H1 (cell line): ENCODE data around the gene MGST2. TPM values are rescaled to one million over a fixed set of nuclear protein-coding genes. Genes with fewer than 3 reads are reported as not detected.

Experiments used
- CTCF ChIA-PET: fragments of 300-600 bp; sonication (Branson Sonifier 250); formaldehyde crosslinking; loops from one replicate; lab custom pipeline; 2021; ENCODE audit not compliant: partially characterized antibody; lab: Charles Lee
- POLR2A ChIA-PET: fragments of 300-600 bp; sonication (Branson Sonifier 250); formaldehyde crosslinking; loops from one replicate; lab custom pipeline; 2021; ENCODE audit warnings: inconsistent platforms; ENCODE audit not compliant: partially characterized antibody; lab: Charles Lee
- DNase-seq, 2 experiments: peaks; one replicate each; pipeline versions ENCODE4 v3.0.0 to v3.0.0-alpha.2; 2010 to 2022; ENCODE audit warnings: low spot score in 2 of 2, low read depth in 1 of 2, mixed read lengths in 1 of 2
- FAIRE-seq: peaks from 2 replicates; lab custom pipeline; 2011; peaks lifted over from hg19 to GRCh38; lab: Jason Lieb, UNC
- H2AFZ ChIP-seq: 2 replicates; pipeline ENCODE4 v1.8.1; 2012; ENCODE audit warnings: low read length, inconsistent platforms
- H2AK5ac ChIP-seq: 2 replicates; pipeline ENCODE4 v1.6.1; 2013; ENCODE audit warnings: low read depth, low read length
- H2BK120ac ChIP-seq: replicated peaks from 2 replicates; pipeline ENCODE3; 2013; ENCODE audit warnings: low read depth, low read length, inconsistent platforms
- H2BK12ac ChIP-seq: 2 replicates; pipeline ENCODE4 v1.6.1; 2013; ENCODE audit warnings: low read depth, low read length
- H2BK15ac ChIP-seq: 2 replicates; pipeline ENCODE4 v1.6.1; 2013; ENCODE audit warnings: low read length
- H2BK20ac ChIP-seq: 2 replicates; pipeline ENCODE4 v1.6.1; 2013; ENCODE audit warnings: low read length
- H2BK5ac ChIP-seq: 2 replicates; pipeline ENCODE4 v1.6.1; 2013; ENCODE audit warnings: low read depth, low read length
- H3K14ac ChIP-seq: 2 replicates; pipeline ENCODE4 v1.6.1; 2013; ENCODE audit warnings: inconsistent platforms; ENCODE audit not compliant: insufficient read length
- H3K18ac ChIP-seq: 2 replicates; pipeline ENCODE4 v1.6.1; 2013; ENCODE audit warnings: low read length; ENCODE audit errors: extremely low read depth
- H3K23ac ChIP-seq: 2 replicates; pipeline ENCODE4 v1.6.1; 2013; ENCODE audit warnings: inconsistent platforms; ENCODE audit not compliant: insufficient read length
- H3K23me2 ChIP-seq: 2 replicates; pipeline ENCODE4 v1.6.1; 2013; ENCODE audit warnings: low read depth, low read length
- H3K27ac ChIP-seq: 2 replicates; pipeline ENCODE4 v1.6.1; 2011; ENCODE audit warnings: low read depth, low read length, inconsistent platforms
- H3K27me3 ChIP-seq, 4 experiments: replicated peaks in 1 of 4; 1 replicate in 1 of 4; 2 replicates in 3 of 4; pipeline versions ENCODE4 v1.6.1 to v1.8.1; 2011 to 2013; ENCODE audit warnings: low read length in 3 of 4, mild to moderate bottlenecking in 3 of 4, inconsistent platforms in 2 of 4, mixed read lengths in 2 of 4, moderate library complexity in 1 of 4; ENCODE audit not compliant: control insufficient read depth in 3 of 4, insufficient read depth in 3 of 4; ENCODE audit errors: extremely low read depth in 1 of 4
- H3K36me3 ChIP-seq, 4 experiments: 2 replicates each; pipeline versions ENCODE4 v1.6.1 to v1.8.1; 2011 to 2013; ENCODE audit warnings: mild to moderate bottlenecking in 4 of 4, low read length in 3 of 4, moderate library complexity in 2 of 4, control low read depth in 1 of 4, inconsistent platforms in 1 of 4; ENCODE audit not compliant: insufficient read depth in 4 of 4, control insufficient read depth in 2 of 4
- H3K4ac ChIP-seq: replicated peaks from 2 replicates; pipeline ENCODE3; 2013; ENCODE audit warnings: low read length, low read depth, mixed read lengths, inconsistent platforms; ENCODE audit not compliant: insufficient read length
- H3K4me1 ChIP-seq, 4 experiments: replicated peaks in 1 of 4; 1 replicate in 1 of 4; 2 replicates in 3 of 4; pipeline versions ENCODE4 v1.6.1 to v1.8.1; 2011 to 2013; ENCODE audit warnings: low read length in 3 of 4, inconsistent platforms in 2 of 4, mixed read lengths in 1 of 4; ENCODE audit not compliant: insufficient read depth in 4 of 4, control insufficient read depth in 3 of 4
- H3K4me2 ChIP-seq, 2 experiments: 2 replicates each; pipeline versions ENCODE4 v1.6.1 to v1.8.1; 2011 to 2013; ENCODE audit warnings: low read depth in 2 of 2, low read length in 2 of 2, control low read depth in 1 of 2, inconsistent platforms in 1 of 2, mild to moderate bottlenecking in 1 of 2; ENCODE audit not compliant: insufficient read depth in 1 of 2
- H3K4me3 ChIP-seq, 4 experiments: fragments of 200-600, 300-600 bp in 1 of 4; sonication (generic), shearing (Covaris generic), sonication (Bioruptor Twin) in 1 of 4; 2 replicates each; pipeline versions ENCODE4 v1.5.1 to v1.8.1; 2011 to 2016; ENCODE audit warnings: low read length in 4 of 4, low read depth in 3 of 4, control low read depth in 2 of 4, inconsistent platforms in 2 of 4, mild to moderate bottlenecking in 2 of 4, mixed read lengths in 1 of 4, moderate library complexity in 1 of 4; ENCODE audit not compliant: insufficient read depth in 2 of 4; ENCODE audit errors: extremely low read depth in 1 of 4
- H3K56ac ChIP-seq: replicated peaks from 2 replicates; pipeline ENCODE3; 2013; ENCODE audit warnings: low read depth, mild to moderate bottlenecking, mixed read lengths, low read length, inconsistent platforms; ENCODE audit not compliant: insufficient read length
- H3K79me1 ChIP-seq: 2 replicates; pipeline ENCODE4 v1.6.1; 2013; ENCODE audit warnings: low read depth, low read length, control low read depth
- H3K79me2 ChIP-seq, 2 experiments: 2 replicates each; pipeline versions ENCODE4 v1.6.1 to v1.8.1; 2012 to 2013; ENCODE audit warnings: low read length in 2 of 2, mild to moderate bottlenecking in 2 of 2, inconsistent platforms in 1 of 2; ENCODE audit not compliant: insufficient read depth in 2 of 2, control insufficient read depth in 1 of 2
- H3K9ac ChIP-seq, 4 experiments: replicated peaks in 1 of 4; 1 replicate in 1 of 4; 2 replicates in 3 of 4; pipeline versions ENCODE4 v1.6.1 to v1.8.1; 2011 to 2013; ENCODE audit warnings: low read depth in 3 of 4, low read length in 3 of 4, control low read depth in 2 of 4, mild to moderate bottlenecking in 2 of 4, moderate library complexity in 2 of 4, inconsistent platforms in 1 of 4; ENCODE audit errors: extremely low read depth in 1 of 4
- H3K9me3 ChIP-seq, 2 experiments: 2 replicates each; pipeline versions ENCODE4 v1.6.1 to v1.8.1; 2012 to 2013; ENCODE audit warnings: mild to moderate bottlenecking in 2 of 2, moderate library complexity in 2 of 2, control low read depth in 1 of 2, inconsistent platforms in 1 of 2, low read depth in 1 of 2, low read length in 1 of 2, mixed read lengths in 1 of 2; ENCODE audit not compliant: insufficient read depth in 2 of 2
- H4K20me1 ChIP-seq, 2 experiments: replicated peaks in 1 of 2; 2 replicates each; pipeline versions ENCODE3 to v1.8.1; 2011 to 2013; ENCODE audit warnings: inconsistent platforms in 2 of 2, low read length in 2 of 2, mild to moderate bottlenecking in 1 of 2; ENCODE audit not compliant: insufficient read depth in 2 of 2, control insufficient read depth in 1 of 2
- H4K5ac ChIP-seq: 2 replicates; pipeline ENCODE4 v1.6.1; 2013; ENCODE audit warnings: low read length, low read depth, mixed read lengths, inconsistent platforms; ENCODE audit not compliant: insufficient read length
- H4K8ac ChIP-seq: 2 replicates; pipeline ENCODE4 v1.8.0; 2013; ENCODE audit warnings: mild to moderate bottlenecking, moderate library complexity, low read length, inconsistent platforms; ENCODE audit not compliant: insufficient read depth; ENCODE audit errors: extremely low read depth
- H4K91ac ChIP-seq: replicated peaks from 2 replicates; pipeline ENCODE3; 2013; ENCODE audit warnings: low read length, mixed read lengths, inconsistent platforms; ENCODE audit not compliant: insufficient read length
- BCL11A ChIP-seq, 2 experiments: IDR thresholded peaks; one replicate each; pipeline ENCODE4 v1.6.1; 2011; ENCODE audit warnings: low read depth in 2 of 2, low read length in 2 of 2, mild to moderate bottlenecking in 2 of 2
- BRCA1 ChIP-seq: IDR thresholded peaks from 2 replicates; pipeline ENCODE4 v1.6.1; 2012; ENCODE audit warnings: low read depth, low read length, improper control_type of control experiment
- CREB1 ChIP-seq: IDR thresholded peaks from 2 replicates; pipeline ENCODE4 v1.6.1; 2012; ENCODE audit warnings: inconsistent platforms
- CTBP2 ChIP-seq: IDR thresholded peaks from 2 replicates; pipeline ENCODE4 v1.7.0; 2011; ENCODE audit warnings: borderline replicate concordance, mild to moderate bottlenecking, moderate library complexity, mixed read lengths, low read length; ENCODE audit not compliant: insufficient read depth, insufficient read length
- EZH2 ChIP-seq: fragments of 200-600 bp; sonication (generic); IDR thresholded peaks from 2 replicates; pipeline ENCODE4 v1.7.1; 2012; ENCODE audit warnings: low read depth, mild to moderate bottlenecking, moderate library complexity, low read length, inconsistent platforms; ENCODE audit not compliant: severe bottlenecking
- JUN ChIP-seq: IDR thresholded peaks from 2 replicates; pipeline ENCODE4 v1.6.1; 2011; ENCODE audit warnings: low read depth, mild to moderate bottlenecking, improper control_type of control experiment, low read length
- NANOG ChIP-seq: IDR thresholded peaks from 2 replicates; pipeline ENCODE4 v1.6.1; 2011; ENCODE audit warnings: low read length, low read depth, mild to moderate bottlenecking, inconsistent platforms; ENCODE audit not compliant: insufficient read depth, poor library complexity, severe bottlenecking
- POLR2A ChIP-seq, 2 experiments: IDR thresholded peaks; 1 replicate in 1 of 2; 2 replicates in 1 of 2; pipeline ENCODE4 v1.6.1; 2011; ENCODE audit warnings: low read depth in 2 of 2, low read length in 2 of 2, mild to moderate bottlenecking in 2 of 2; ENCODE audit errors: control extremely low read depth in 1 of 2
- POU5F1 ChIP-seq: IDR thresholded peaks from 2 replicates; pipeline ENCODE4 v1.6.1; 2011; ENCODE audit warnings: low read depth, mild to moderate bottlenecking, low read length, moderate library complexity
- SAP30 ChIP-seq: fragments of 300-600 bp; sonication (generic); IDR thresholded peaks from 2 replicates; pipeline ENCODE4 v1.7.1; 2012; ENCODE audit warnings: low read length, moderate library complexity, mild to moderate bottlenecking, inconsistent platforms; ENCODE audit not compliant: insufficient read depth, insufficient replicate concordance
- SIN3A ChIP-seq, 2 experiments: IDR thresholded peaks in 1 of 2; conservative IDR thresholded peaks in 1 of 2; 2 replicates each; pipeline ENCODE4 v1.6.1; 2011 to 2012; ENCODE audit warnings: low read length in 2 of 2, improper control_type of control experiment in 1 of 2, low read depth in 1 of 2, mild to moderate bottlenecking in 1 of 2
- SIRT6 ChIP-seq: IDR thresholded peaks from one replicate; pipeline ENCODE4 v1.7.1; 2012; ENCODE audit warnings: low read length, inconsistent platforms
- SRF ChIP-seq: IDR thresholded peaks from 2 replicates; pipeline ENCODE4 v1.6.1; 2011; ENCODE audit warnings: mild to moderate bottlenecking, low read depth, low read length, moderate library complexity
- TAF7 ChIP-seq: optimal IDR thresholded peaks from 2 replicates; pipeline ENCODE3; 2011; ENCODE audit warnings: low read depth, mild to moderate bottlenecking, inconsistent platforms, low read length, moderate library complexity, borderline replicate concordance
- ZNF274 ChIP-seq: IDR thresholded peaks from 2 replicates; pipeline ENCODE4 v1.7.0; 2012; ENCODE audit warnings: low read length, borderline replicate concordance; ENCODE audit errors: extremely low read depth
- WGBS, 2 experiments: shearing (Covaris generic) in 1 of 2; methylation state at CpG; one replicate each; pipeline versions ENCODE4 v1.1.6 to v1.1.7; 2013 to 2015; ENCODE audit warnings: low lambda C conversion rate in 2 of 2, mixed read lengths in 2 of 2, inconsistent platforms in 1 of 2, low coverage in 1 of 2, missing lambda C conversion rate in 1 of 2; ENCODE audit not compliant: insufficient replicate concordance in 2 of 2, insufficient coverage in 1 of 2, insufficient read length in 1 of 2; ENCODE audit errors: extremely low coverage in 1 of 2, missing lambda C conversion rate in 1 of 2; 5-methylcytosine and 5-hydroxymethylcytosine counted together
- polyA plus RNA-seq, 7 experiments: library from polyadenylated mRNA; depleted of rRNA in 3 of 7; stranded (reverse) in 5 of 7; unstranded in 2 of 7; fragments of >200 nt in 5 of 7; fragments of 200-250 nt in 2 of 7; gene quantifications; 1 replicate in 5 of 7; 2 replicates in 1 of 7; 4 replicates in 1 of 7; pipeline versions ENCODE4 v1.2.1 to v1.2.3, GENCODE V29; 2011 to 2013; ENCODE audit warnings: missing spikeins in 2 of 7, mixed read lengths in 2 of 7
- total RNA-seq: library from RNA; stranded (reverse); fragmentation: NEBNext Ultra II Directional; extraction: Animal tissue kit (Norgen Biotek cat#: 25700); gene quantifications from 2 replicates; pipeline ENCODE4 v1.2.1, GENCODE V29; 2021

MGST2 gene
- total and polyA plus RNA-seq, 2 of the 8 experiments (the other 6 are each of a cell fraction or from before 2014, with no cell fraction given) = 8.0 to 13.6 TPM

DNA sequence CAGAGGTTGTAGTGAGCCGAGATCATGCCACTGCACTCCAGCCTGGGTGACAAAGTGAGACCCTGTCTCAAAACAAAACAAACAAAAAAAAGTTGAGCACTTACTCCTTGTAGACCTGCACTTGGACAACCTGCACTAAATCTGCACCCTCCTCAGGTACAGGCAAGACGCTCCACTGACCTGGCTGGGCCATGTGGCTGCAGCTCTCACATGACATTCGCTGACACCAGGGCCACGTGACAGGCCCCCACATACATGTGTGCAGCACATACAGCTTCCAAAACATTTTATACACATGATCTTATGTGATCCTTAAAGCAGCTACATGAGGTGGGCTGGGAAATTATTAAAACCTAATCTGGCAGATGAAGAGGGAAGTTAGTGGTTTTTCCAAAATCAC, 62.5 kb downstream of the MGST2 start:
- Histone ChIP-seq H4K20me1 (no peaks in the 10 kb centered on the region), H3K56ac (no peak overlapping the region), H3K18ac (no peak overlapping the region), H3K23me2 (no peaks in the 10 kb centered on the region), H2AFZ (no peak overlapping the region), H4K5ac (no peak overlapping the region), H2BK5ac (no peak overlapping the region), H2AK5ac (no peak overlapping the region), H3K4me3 (no peak overlapping the region), H2BK120ac (no peak overlapping the region), H3K4ac (no peak overlapping the region), H3K27ac (no peak overlapping the region), H3K9ac (no peak overlapping the region), H3K9me3 (no peaks in the 10 kb centered on the region), H3K36me3 (no peaks in the 10 kb centered on the region), H2BK15ac (no peak overlapping the region), H2BK20ac (no peak overlapping the region), H3K4me2 (no peak overlapping the region), H3K27me3 (no peaks in the 10 kb centered on the region; a peak in 1 of 7 replicates), H3K79me2 (no peaks in the 10 kb centered on the region), H3K79me1 (no peaks in the 10 kb centered on the region), H3K23ac (no peak overlapping the region), H4K8ac (no peak overlapping the region), H4K91ac (no peak overlapping the region), H3K14ac (no peak overlapping the region), H2BK12ac (no peak overlapping the region), H3K4me1 (no peaks in the 10 kb centered on the region)
- no peak for FAIRE-seq
- WGBS, 2 experiments = 89% methylated on average over 4 of the region's 4 CpGs; no CpG with 5 or more reads in 1 of the 2 experiments
- DNase-seq = no peak
- CTCF ChIA-PET = interaction anchor here (0.6 to 1.4 kb wide), 5 partner anchors 9 to 632 kb away, joined by 3 to 4 read pairs (median 3); no protein-coding TSS in a partner anchor
- POLR2A ChIA-PET = no interaction called here
- no peak for TF ChIP-seq JUN
- no peak for TF ChIP-seq TAF7
- no peak for TF ChIP-seq SRF
- TF ChIP-seq BCL11A (IDR thresholded peaks at IDR 0.05; ENCODE audit: low read depth in 2 of 2, low read length in 2 of 2) = no peak
- TF ChIP-seq POLR2A (IDR thresholded peaks at IDR 0.05; ENCODE audit: control extremely low read depth in 1 of 2, low read depth in 2 of 2, low read length in 2 of 2) = no peak
- TF ChIP-seq POU5F1 = no peak
- TF ChIP-seq SIRT6 = no peak
- no peak for TF ChIP-seq SIN3A (conservative IDR thresholded peaks at IDR 0.05 in 1 of 2, IDR thresholded peaks at IDR 0.05 in 1 of 2; ENCODE audit: low read depth in 1 of 2, low read length in 2 of 2)
- no peak for TF ChIP-seq NANOG
- no peak for TF ChIP-seq BRCA1
- TF ChIP-seq CREB1 = no peak
- no peak for TF ChIP-seq CTBP2
- TF ChIP-seq SAP30 = no peak
- no peak for TF ChIP-seq EZH2
- no peak for TF ChIP-seq ZNF274
